ENCODE measurements around the gene OTUD4.

GRCh38 chr4:145186729-145187128 lies 6.3 kb upstream of the OTUD4 start:
- TF ChIP-seq POLR2AphosphoS5 (IDR thresholded peaks at IDR 0.05) (no peak), CTCF (IDR thresholded peaks at IDR 0.05) (no peak)
